Mammary epithelial cell (primary cell): ENCODE measurements around the gene SLC8A2.

ENCODE experiments used
- EZH2 ChIP-seq: IDR thresholded peaks from 2 replicates; pipeline ENCODE4 v1.6.1; 2012; ENCODE audit warnings: low read length, inconsistent platforms, borderline replicate concordance
- TF ChIP-seq, protein P1 (sequence below), 2 donors: IDR thresholded peaks in 1 of 2; conservative IDR thresholded peaks in 1 of 2; 2 replicates each; pipeline ENCODE4 v1.5.1; 2011 to 2012; ENCODE audit warnings: inconsistent platforms in 2 of 2, low read length in 2 of 2, mild to moderate bottlenecking in 2 of 2, control low read depth in 1 of 2, low read depth in 1 of 2; ENCODE audit not compliant: insufficient read depth in 1 of 2; ENCODE audit errors: extremely low read depth in 1 of 2

DNA sequence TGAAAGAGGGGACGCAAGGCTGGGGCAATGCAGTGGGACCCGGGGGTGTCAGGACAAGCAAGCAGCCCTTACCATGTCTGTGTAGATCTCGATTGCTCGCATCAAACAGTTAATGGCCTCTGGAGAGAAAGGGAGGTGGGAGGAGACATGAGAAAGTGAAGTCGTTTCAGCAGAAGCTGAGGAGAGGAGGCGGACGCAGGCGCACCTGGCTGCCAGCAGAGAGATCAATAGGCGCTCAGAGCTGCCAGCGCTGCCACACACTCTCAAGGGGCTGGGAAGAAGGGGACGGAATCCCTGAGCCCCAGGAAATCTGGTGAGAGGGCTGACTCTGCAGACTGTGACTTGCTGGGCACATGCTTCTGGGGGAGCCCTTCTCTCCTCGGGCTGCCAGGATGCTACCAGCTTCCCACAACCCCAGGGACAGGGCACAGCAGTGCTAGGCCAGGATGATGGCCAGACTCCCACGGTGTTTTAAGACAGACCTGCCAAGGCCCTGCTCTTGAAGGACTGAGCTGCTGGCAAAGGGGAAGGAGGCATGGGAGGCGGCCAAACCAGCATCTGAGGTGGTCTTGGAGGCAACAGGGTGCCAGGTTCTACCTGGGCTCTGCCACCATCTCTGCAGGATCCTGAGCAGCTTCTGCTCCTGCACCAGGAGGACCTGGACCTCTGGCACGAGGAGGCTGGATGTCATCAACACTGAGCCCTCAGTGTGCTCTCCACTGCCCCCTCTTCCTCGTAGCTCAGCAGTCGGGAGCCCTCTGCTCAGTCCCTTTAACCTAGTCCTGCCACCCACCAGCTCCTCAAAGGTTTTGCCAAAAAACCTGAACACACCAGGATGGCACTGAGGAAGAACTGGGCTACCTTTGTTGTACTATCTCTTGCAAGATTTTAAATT lies 24.0 kb upstream of the SLC8A2 start:
- TF ChIP-seq EZH2: no peak
- TF ChIP-seq, protein P1, sequence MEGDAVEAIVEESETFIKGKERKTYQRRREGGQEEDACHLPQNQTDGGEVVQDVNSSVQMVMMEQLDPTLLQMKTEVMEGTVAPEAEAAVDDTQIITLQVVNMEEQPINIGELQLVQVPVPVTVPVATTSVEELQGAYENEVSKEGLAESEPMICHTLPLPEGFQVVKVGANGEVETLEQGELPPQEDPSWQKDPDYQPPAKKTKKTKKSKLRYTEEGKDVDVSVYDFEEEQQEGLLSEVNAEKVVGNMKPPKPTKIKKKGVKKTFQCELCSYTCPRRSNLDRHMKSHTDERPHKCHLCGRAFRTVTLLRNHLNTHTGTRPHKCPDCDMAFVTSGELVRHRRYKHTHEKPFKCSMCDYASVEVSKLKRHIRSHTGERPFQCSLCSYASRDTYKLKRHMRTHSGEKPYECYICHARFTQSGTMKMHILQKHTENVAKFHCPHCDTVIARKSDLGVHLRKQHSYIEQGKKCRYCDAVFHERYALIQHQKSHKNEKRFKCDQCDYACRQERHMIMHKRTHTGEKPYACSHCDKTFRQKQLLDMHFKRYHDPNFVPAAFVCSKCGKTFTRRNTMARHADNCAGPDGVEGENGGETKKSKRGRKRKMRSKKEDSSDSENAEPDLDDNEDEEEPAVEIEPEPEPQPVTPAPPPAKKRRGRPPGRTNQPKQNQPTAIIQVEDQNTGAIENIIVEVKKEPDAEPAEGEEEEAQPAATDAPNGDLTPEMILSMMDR (conservative IDR thresholded peaks at IDR 0.05 in 1 of 2, IDR thresholded peaks at IDR 0.05 in 1 of 2; ENCODE audit: extremely low read depth in 1 of 2, insufficient read depth in 1 of 2, low read depth in 1 of 2, low read length in 2 of 2): no peak
